Memory B cell (primary cell): ENCODE results near the gene PTPN11.

Experiments used
- ATAC-seq: fragments of 150-1000 bp; cut with Tn5 transposase; 2 replicates; pipeline ENCODE4 v1.10.0; 2021; ENCODE audit warnings: low read depth, mild to moderate bottlenecking, moderate library complexity
- DNase-seq, 2 donors: peaks; one replicate each; pipeline ENCODE4 v3.0.0; 2022; ENCODE audit warnings: low spot score in 2 of 2
- H3K27ac Mint-ChIP-seq: one replicate; pipeline ENCODE4 v1.8.0; 2022; ENCODE audit warnings: mild to moderate bottlenecking, moderate library complexity, mixed read lengths
- H3K27me3 Mint-ChIP-seq: one replicate; pipeline ENCODE4 v1.8.0; 2022; ENCODE audit warnings: mixed read lengths
- H3K36me3 Mint-ChIP-seq: one replicate; pipeline ENCODE4 v1.8.0; 2022; ENCODE audit warnings: mild to moderate bottlenecking, mixed read lengths
- H3K4me1 Mint-ChIP-seq: one replicate; pipeline ENCODE4 v1.8.0; 2022; ENCODE audit warnings: mixed read lengths
- H3K4me3 Mint-ChIP-seq: one replicate; pipeline ENCODE4 v1.8.0; 2022; ENCODE audit warnings: mild to moderate bottlenecking, moderate library complexity, mixed read lengths
- H3K9me3 Mint-ChIP-seq: one replicate; pipeline ENCODE4 v1.8.0; 2022; ENCODE audit warnings: mixed read lengths

PTPN11 gene

DNA sequence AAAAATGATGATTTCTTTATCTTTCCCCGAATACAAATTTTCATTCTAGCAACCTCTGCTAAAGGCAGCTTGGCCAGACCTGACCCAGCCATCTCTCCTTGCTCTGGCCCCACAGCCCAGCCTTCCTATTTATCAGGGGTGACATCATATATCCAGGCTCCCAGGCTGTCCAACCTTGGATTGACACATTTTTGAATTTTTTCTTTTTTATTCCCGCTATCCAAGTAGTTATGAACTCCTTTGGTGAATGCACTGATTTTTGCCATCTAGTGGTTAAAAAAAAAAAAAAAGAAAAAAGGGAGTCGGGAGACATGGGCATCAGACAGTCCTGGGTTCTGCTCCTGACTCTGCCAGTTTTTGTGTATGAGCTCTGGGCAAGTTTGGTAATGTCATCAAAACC lies 120.5 kb downstream of the PTPN11 start:
- DNase-seq: no peak
- Mint-ChIP-seq H3K9me3 (peaks cover 2% of the 10 kb centered on the region), H3K27ac (no peak overlapping the region), H3K4me3 (no peak overlapping the region), H3K4me1 (peaks cover 2% of the 10 kb centered on the region), H3K36me3 (no peaks in the 10 kb centered on the region), H3K27me3 (peaks cover 25% of the 10 kb centered on the region)
- no peak for ATAC-seq

DNA sequence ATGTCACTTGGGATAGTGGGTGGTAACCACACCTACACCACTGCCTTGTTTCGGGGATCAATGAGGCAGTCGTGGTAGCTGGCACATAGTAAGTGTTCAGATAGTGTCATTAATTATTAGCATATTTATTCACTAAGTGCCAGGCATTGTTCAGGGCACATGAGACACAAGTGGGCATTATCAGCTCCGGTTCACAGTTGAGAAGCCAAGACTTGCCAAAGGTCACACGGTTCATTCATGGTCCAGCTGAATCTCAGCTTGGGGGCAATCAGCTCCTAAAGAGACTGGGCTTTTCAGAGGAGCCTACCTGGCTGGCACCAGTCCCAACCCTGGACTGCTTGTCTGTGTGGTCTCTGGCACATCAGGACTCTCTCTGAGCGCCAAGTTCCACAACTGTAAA lies 121.3 kb downstream of the PTPN11 start:
- H3K36me3 Mint-ChIP-seq: no peaks in the 10 kb centered on the region
- peaks cover 2% of the 10 kb centered on the region for H3K9me3 Mint-ChIP-seq
- ATAC-seq (no peak), DNase-seq (no peak)
- H3K27ac Mint-ChIP-seq: no peak overlapping the region
- H3K4me3 Mint-ChIP-seq: no peak overlapping the region
- H3K4me1 Mint-ChIP-seq: peaks cover 2% of the 10 kb centered on the region
- peaks cover 19% of the 10 kb centered on the region for H3K27me3 Mint-ChIP-seq

GRCh38 chr12:112543751-112544150 lies 125.0 kb downstream of the PTPN11 start:
- Mint-ChIP-seq H3K4me1 (no peaks in the 10 kb centered on the region), H3K36me3 (no peaks in the 10 kb centered on the region), H3K27ac (no peak overlapping the region), H3K9me3 (no peaks in the 10 kb centered on the region), H3K4me3 (no peak overlapping the region), H3K27me3 (peaks cover 19% of the 10 kb centered on the region)
- no peak for DNase-seq
- no peak for ATAC-seq

GRCh38 chr12:112546339-112546738 lies 127.6 kb downstream of the PTPN11 start:
- H3K27me3 Mint-ChIP-seq: peaks cover 20% of the 10 kb centered on the region
- ATAC-seq (no peak), DNase-seq (no peak)
- H3K4me3 Mint-ChIP-seq: no peak overlapping the region
- no peaks in the 10 kb centered on the region for H3K36me3 Mint-ChIP-seq
- no peaks in the 10 kb centered on the region for H3K9me3 Mint-ChIP-seq
- no peak overlapping the region for H3K27ac Mint-ChIP-seq
- no peaks in the 10 kb centered on the region for H3K4me1 Mint-ChIP-seq

DNA sequence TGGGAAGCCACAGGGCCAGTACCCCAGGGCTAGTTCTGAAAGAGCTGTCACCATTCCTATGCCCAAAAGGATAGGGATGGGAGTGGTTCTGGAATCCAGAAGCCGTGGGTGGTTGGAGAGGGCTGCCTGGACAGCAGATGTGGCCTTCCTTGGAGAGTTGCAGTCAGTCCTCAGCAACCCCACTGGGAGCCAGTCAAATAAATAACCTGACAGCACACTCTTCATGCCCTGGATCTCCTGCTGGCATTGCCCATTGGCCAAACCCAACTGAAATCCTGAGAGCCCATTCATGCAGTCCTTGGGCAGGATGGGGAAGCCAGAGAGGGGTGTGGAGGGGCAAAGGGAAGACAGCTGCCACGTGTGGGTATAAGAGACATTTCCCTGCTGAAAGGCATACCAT lies 128.2 kb downstream of the PTPN11 start:
- DNase-seq (no peak), ATAC-seq (no peak)
- H3K36me3 Mint-ChIP-seq: no peaks in the 10 kb centered on the region
- H3K27me3 Mint-ChIP-seq: peaks cover 19% of the 10 kb centered on the region
- no peaks in the 10 kb centered on the region for H3K9me3 Mint-ChIP-seq
- no peak overlapping the region for H3K27ac Mint-ChIP-seq
- no peaks in the 10 kb centered on the region for H3K4me1 Mint-ChIP-seq
- H3K4me3 Mint-ChIP-seq: no peak overlapping the region

- H3K27ac Mint-ChIP-seq: no peak overlapping the region
Measured at GRCh38 chr12:112549031-112549430, 130.3 kb downstream of the PTPN11 start.

DNA sequence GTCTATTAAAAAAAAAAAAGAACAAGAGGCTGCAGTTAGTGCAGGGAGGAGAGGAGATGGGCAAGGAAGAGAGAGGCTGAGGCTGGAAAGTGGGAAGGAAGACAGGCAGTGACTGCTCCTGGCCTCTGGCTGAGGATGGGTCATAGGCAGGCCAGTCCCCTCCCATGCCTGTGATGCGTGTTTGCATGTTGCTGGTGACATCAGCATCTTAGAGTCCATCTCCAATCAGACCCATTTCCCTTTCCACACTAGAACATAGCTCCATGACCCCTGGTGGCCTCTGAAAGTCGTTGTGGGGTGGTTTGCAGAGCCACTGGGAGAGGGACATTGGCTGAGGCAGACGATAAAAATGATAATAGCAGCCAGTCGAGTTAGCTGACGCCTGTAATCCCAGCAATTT lies 132.9 kb downstream of the PTPN11 start:
- Mint-ChIP-seq H3K36me3 (peaks cover 2% of the 10 kb centered on the region), H3K27ac (no peak overlapping the region), H3K27me3 (peaks cover 20% of the 10 kb centered on the region), H3K4me3 (no peak overlapping the region), H3K9me3 (peaks cover 7% of the 10 kb centered on the region), H3K4me1 (no peaks in the 10 kb centered on the region)
- ATAC-seq: no peak
- DNase-seq: no peak

More at GRCh38 chr12:112549031-112549430, 130.3 kb downstream of the PTPN11 start:
- H3K4me1 Mint-ChIP-seq: no peaks in the 10 kb centered on the region
- ATAC-seq (no peak), DNase-seq (no peak)
- H3K4me3 Mint-ChIP-seq: no peak overlapping the region
- H3K27me3 Mint-ChIP-seq: peaks cover 17% of the 10 kb centered on the region
- H3K36me3 Mint-ChIP-seq: peaks cover 2% of the 10 kb centered on the region
- H3K9me3 Mint-ChIP-seq: peaks cover 7% of the 10 kb centered on the region

- Mint-ChIP-seq H3K36me3 (peaks cover 2% of the 10 kb centered on the region), H3K4me1 (no peaks in the 10 kb centered on the region), H3K27ac (no peak overlapping the region), H3K4me3 (no peak overlapping the region), H3K9me3 (peaks cover 7% of the 10 kb centered on the region), H3K27me3 (peaks cover 13% of the 10 kb centered on the region)
- ATAC-seq (no peak), DNase-seq (no peak)
Measured at GRCh38 chr12:112555621-112556233, 137.0 kb downstream of the PTPN11 start.

DNA sequence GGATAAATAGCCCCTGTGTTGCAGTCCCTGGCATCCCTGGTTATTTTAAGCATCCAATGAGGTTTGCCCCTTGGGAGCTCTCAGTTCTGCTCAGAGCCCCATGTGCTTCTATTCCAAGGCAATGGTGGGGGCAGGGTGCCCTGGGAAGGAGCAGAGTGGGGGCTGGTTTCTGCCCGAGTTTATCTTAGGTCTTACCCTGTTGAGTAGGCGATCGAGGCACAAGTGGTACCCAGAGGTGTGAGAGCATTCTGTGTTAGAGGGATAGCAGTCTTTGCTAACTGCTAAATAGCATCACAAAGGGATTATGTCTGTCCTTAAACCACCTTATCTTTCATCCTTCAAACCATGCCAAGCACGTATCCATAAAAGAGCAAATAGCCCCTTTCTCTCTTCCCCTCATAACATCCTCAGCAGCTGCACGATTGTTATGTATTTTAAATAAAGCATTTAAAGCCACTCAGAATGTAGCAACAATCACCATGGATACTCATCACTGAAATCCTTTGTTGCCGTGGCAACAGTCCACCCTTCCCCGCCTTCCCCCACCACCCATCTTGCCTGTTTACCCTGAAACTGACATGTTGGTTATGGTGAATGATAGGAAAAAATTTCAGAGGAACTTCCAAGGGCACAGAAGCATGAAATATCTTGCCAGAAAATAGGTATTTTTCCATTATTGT lies 139.3 kb downstream of the PTPN11 start:
- peaks cover 6% of the 10 kb centered on the region for H3K9me3 Mint-ChIP-seq
- DNase-seq (no peak), ATAC-seq (no peak)
- H3K4me3 Mint-ChIP-seq: no peak overlapping the region
- peaks cover 12% of the 10 kb centered on the region for H3K27me3 Mint-ChIP-seq
- no peaks in the 10 kb centered on the region for H3K36me3 Mint-ChIP-seq
- no peak overlapping the region for H3K27ac Mint-ChIP-seq
- H3K4me1 Mint-ChIP-seq: no peaks in the 10 kb centered on the region
